Stimulated activated CD8-positive, alpha-beta memory T cell treated with anti-CD3 and anti-CD28 coated beads, Interleukin-12 subunit alpha, Interleukin-12 subunit beta, amount 100 ng/mL, for 24 hours (primary cell): ENCODE data around the gene SRGAP1.
"Not testable (repeated sequence)": the region's sequence is repeated elsewhere in the genome, so short reads cannot be mapped to it uniquely, and the experiment has no call there.

ENCODE experiments used
- DNase-seq: peaks from one replicate; pipeline ENCODE4 v3.0.0-alpha.2; 2020; ENCODE audit errors: extremely low read depth

SRGAP1 gene

DNA sequence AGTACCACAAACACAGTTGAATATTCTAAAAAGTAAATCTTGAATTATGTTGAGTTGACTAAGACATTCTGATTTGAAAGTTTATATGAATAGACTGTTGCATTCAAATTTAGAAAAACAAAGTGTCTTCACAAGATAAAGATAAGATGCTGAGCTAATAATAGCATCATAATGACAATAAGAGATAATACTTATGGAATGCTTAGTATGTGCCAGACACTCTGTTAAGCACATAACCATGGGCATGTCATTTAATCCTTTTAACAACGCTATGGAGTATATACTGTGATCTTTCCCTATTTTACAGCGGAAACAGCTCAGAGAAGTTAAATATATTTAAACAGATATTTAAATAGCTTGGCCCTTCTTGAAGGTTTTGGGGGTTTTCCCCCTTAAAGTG, 163.4 kb downstream of the SRGAP1 start:
- DNase-seq, result no peak

DNA sequence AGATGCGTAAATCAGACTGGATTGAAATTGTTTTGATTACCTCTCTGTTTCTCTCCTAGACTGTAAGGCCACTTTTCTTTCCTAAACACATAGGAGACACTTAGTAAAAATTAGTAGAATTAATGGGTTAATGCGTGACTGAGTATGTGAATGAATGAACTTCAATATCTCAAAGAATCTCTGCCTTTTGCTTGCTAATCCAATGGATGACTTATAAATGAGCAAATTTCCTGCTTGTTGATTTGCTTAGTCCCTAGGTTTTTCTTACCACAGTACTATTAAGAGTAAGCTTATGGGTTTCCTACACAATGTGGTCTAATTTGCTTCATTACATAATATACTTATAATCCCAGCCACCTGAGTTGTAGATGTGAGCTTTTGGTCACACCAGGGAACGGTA, 164.1 kb downstream of the SRGAP1 start:
- no peak for DNase-seq

DNA sequence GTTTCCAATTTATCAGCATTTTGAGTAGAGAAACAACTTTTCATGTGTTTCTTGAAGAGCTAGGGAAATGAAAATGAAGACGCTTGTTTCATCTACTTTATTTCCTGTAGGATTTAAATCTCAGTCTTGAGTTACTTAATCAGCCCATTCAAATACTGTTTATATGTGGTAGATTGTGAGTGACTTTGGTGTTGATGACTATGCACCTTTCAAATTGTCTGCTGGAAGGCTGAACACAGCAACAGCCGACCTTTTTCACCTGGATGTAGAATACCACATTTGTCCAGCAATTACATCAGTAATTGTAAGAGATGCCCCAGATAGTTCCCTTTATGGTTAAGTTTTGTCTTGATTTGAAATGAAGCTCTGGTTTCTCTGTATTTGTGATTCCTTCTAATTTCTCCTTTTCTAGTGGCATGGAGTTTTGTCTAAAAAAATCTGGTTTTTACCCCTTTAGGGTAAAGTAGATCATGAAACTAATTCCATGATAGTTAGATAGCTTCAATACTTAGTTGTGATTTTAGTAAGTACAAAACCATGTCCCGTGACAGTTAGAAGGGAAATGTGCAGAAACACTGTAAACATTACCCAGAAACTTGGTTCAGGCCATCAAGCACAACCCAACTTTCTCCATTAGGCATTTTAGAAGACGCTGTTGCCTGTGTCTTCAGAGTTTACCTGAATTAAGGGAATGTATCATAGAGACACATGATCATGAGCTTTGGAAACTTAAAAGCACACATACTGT, 165.0 kb downstream of the SRGAP1 start:
- DNase-seq, result no peak

DNA sequence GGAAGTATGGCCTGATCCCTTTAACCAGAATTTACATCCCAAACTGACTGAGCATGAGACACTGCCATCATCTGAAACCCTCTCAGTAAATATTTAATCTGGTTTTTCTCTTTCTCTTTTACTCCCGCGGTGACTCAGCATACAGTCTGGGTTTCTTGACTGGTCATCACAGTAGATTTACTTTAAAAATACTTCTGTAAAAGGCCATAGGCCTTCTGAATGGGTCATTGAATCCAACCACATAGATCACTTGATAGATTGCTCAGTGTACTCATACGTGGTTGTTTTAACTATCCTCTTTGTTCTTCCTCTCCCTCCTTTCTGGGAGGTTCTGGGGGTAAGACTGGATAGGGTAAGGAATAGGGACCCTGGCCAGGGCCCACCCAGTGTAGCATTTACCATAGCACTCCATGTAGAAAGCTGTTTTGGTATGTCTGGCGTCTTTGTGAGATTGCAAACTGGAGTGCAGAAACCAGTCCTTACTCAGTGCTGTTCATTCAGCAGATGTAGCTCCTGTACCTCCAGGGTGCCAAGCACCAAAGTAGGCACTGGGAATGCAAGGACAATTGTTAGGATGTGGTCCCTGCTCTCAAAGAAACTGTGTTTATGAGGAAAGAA, 165.7 kb downstream of the SRGAP1 start:
- DNase-seq, result no peak

DNA sequence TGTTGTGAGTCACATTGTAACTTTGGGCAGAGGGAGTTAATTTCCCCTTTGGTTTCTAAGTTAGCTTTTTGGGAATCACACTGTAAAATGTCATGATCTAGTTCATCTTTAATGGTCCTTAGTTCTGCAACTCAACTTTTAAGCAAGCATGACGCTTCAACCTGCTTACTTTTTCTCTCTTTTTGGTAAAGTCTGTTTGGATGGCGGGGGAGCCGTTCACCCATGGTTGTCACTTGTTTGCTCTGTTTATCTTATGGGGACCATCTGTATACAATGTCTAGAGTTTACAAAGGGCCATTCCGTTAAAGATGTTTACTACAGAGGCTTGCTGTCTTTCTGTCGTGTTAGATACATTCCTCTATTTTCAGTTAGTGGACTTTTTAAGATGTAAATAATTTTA, 172.0 kb downstream of the SRGAP1 start:
- DNase-seq, result no peak

DNA sequence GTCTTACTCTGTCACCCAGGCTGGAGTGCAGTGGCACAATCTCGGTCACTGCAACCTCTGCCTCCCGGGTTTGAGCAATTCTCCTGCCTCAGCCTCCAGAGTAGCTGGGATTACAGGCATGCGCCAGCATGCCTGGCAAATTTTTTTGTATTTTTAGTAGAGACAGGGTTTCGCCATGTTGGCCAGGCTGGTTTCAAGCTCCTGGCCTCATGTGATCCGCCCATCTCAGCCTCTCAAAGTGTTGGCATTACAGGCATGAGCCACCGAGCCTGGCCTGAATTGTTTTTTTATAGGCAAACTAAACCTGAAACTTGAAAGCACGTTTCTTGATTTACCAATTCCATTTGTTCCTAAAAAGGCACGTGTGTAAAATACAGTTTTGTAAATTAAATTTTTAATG, 173.6 kb downstream of the SRGAP1 start:
- not testable (repeated sequence) for DNase-seq

DNA sequence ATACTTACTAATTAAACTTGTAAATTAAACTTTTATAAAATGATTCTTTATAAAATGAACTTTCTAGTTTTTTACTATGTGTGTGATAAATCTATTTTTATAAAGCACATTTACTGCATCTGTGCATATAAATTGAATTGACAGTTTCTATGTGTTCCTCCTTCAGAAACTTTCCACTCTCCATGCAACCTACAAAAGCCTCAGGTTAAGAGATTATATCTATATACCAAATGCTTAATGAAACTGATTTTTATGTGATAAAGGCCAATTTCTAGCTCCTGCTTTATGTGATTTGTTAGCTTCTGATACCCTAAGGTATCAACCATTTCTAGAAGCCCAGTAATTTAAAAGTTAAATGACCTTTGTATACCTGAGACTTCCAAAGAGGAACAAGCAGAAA, 174.0 kb downstream of the SRGAP1 start:
- no peak for DNase-seq

DNA sequence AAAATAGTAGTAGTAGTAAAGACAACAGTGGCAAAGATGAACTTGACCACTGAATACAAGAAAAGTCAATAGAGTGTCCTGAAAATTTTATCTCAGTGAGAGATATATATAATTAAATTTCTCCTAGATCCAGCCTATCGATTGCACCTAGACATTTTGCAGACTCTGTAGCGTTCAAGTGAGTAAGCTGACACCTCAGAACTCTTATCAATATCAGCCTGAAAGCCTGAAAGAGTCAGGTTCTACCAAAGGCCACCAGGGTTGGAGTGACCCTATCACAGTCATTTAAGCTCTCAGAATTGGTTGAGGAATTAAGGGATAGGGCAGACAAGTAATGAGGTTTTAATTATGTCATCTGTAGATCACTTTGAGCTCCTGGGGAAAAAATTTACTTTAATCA, 174.6 kb downstream of the SRGAP1 start:
- no peak for DNase-seq

DNA sequence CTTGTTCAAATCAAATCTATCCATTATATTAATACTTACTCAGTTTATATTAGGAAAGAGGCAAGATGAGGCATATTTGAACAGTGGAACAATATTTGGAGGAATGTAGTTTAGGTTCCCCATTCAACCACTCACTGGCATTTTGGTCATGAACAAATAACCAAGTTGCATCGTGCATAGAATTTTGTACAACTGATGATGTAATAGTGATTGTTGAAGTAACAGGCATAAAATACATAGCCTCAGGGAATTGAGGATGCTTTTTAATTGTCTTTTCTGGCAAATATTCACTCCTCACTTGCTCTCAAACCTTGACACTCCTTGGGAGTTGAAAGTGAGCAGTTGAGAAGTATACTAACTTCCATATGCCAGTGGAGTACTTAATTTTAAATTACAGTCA, 175.2 kb downstream of the SRGAP1 start:
- no peak for DNase-seq

DNA sequence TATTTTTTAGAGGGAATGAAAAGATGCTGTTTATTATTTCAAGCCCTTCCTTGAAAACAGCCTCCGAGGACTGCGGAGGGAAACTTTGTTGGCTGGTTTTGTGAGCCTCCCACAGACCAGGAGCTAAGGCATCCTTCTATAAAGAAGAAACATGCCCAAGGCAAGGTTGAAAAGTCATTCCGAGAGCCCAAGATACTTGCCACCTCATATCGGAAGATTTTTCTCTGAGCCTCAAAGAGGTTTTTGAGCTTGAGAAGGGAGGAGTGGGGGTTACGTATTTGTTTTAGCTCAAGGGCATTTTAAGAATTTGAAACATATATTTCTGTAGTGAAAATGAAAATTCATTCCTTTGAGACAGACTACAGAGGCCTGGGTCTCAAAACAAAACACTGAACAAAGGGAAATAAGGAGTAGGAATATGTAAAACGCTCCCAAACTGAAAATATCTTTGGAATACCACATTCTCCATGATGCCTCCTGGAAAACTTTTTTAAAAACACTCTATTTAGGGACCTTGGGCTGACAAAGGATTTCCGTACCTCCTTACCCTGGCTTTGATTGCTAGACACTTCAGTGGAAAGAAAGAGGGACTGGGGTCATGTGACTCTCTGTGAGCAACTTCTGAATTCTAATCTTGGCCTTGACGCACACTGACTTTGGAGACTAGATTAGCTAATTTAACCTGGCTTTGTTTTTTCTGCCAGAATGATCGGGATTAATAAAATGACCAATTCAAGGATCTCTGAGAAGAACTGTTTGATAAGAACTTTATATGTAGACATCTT, 180.9 kb downstream of the SRGAP1 start:
- no peak for DNase-seq

DNA sequence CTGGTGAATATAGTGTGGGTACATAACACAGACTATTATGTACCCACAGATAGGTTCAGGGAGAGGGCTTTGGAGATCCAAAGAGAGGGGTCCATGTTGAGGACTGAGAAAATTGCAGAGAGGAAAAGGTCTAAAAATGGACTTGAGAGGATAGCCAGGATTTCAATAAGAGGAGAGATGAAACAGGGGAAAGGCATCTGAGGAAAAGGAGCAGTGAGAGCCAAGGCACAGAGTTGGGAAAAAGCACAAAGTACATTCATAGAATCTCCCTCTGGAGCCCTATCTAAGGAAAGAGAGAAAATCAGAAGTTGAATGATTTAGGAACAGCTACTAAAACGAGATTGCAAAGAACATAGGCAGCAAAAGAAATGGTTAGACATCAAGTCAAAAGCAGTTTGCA, 182.8 kb downstream of the SRGAP1 start:
- no peak for DNase-seq

DNA sequence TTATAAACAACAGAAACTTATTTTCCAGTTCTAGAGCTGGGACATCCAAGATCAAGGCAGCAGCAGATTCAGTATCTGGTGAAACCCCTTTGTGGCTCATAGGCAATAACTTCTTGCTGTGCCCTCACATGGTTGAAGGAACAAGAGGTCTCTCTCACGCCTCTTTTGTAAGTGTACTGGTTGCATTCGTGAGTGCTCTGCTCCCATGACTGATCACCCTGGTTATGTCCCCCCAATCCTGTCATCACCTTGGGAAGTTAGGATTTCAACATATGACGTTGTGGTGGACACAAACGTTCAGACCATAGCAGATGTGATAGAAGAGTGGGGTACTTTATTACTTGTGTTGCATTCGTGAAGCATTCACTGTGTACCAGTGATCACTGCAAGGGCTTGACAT, 184.0 kb downstream of the SRGAP1 start:
- no peak for DNase-seq

DNA sequence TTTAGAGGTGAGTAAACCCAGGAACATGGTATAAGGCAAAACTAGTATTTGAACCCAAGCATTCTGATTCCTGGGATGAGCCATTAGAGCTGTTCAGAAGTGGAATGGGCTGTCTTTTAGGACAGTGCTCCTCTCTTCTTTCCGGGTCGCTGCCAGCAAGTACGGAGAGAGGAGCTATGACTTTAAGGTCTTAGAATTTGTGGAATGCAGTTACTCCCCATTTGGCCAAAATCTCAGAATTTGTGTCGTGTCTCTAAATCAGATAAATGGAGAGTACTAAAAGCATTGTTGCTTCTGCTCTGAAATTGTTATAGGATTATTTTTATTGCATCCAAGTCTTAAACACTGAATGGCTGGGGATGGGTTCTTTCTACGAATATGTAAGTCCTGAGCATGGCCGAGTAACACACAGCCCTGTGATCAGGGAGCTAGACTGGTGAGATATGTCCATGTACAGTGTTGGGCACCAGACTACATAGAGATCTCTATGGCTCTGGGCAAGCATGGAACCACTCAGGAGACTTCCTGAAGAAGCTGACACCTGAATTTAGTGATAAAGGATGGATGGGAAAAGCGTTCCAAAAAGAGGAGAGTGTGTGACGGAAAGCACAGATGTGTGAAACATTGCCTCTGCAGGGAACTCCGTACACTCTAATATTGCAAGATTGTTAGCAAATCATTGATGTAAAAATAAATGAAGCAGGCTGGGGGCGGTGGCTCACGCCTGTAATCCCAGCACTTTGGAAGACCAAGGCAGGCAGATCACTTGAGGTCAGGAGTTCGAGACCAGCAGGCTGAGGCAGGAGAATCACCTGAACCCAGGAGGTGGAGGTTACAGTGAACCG, 184.7 kb downstream of the SRGAP1 start:
- no peak for DNase-seq

DNA sequence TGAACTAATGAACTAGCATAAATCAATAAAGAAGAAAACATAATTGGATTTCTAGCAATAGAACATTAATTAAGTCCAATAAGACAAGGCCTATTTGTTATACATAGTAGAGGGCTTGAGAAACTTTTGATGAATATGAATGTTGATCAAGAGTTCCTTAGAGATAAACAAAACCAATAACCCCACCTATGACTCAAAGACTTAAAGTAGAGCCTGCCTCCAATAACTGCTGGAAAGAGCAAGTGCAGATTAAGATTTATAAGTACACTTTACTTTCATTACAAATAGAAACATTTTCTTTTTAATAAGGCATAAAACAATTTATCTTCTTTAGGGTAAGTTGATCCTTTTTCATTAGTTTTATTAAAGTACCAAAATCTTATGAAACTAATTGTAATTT, 185.7 kb downstream of the SRGAP1 start:
- no peak for DNase-seq

DNA sequence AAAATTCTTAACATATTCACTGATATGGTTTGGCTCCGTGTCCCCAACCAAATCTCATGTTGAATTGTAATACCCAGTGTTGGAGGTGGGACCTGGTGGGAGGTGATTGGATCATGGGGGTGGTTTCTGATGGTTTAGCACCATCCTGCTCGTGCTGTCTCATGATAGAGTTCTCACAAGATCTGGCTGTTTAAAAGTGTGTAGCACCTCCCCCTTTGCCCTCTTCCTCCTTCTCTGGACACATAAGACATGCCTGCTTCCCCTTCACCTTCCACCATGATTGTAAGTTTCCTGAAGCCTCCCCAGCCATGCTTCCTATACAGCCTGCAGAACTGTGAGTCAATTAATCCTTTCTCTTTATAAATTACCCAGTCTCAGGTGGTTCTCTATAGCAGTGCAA, 189.6 kb downstream of the SRGAP1 start:
- DNase-seq, result not testable (repeated sequence)

DNA sequence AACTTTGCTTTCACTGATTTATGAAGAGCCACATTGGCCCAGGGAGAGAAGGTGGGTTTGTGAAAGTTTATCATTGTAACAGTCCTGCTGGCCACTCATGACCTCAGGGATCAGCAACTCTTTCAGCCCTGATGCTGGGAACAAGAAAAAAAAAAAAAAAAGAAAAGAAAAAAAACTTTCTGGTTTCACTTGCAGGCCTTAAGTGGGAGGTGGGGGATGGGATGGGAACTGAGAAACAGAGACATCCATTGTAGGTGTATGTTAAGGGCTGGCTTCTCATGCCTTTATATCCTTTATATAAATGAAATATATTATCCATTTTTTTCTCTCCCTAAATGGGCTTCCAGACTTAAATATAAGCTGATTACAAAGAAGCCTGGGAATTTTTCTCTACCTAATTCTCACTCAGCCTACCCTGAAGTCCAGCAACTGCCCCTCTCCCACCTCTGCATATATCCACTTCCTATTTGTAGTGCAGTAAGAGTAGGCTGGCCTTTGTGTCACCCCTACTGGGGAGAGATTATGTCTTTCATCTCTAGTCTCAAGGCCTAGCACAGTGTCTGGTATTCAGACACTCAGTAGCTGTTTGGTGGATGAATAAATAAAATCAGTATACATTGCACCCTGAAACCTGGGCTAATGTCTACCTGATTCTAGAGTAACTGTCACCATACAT, 190.5 kb downstream of the SRGAP1 start:
- DNase-seq, result no peak

DNA sequence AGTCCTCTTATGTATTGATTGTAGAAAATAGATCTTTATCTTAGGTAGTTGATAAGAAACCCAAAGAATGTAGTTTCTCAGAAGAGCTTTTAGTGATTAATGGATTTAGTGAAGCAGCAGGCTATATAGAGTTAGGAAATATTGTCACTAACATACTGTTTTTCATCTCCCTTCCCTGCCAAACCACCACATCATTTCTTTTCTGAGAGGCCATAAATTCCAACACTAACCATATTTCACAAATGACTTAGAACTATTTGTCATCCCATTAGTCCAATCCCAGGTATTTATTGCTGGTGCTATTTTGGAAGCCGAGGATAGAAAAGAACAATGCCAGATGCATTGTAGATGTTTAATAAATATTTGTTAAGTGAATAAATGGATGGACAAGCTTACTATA, 191.9 kb downstream of the SRGAP1 start:
- DNase-seq, result no peak

DNA sequence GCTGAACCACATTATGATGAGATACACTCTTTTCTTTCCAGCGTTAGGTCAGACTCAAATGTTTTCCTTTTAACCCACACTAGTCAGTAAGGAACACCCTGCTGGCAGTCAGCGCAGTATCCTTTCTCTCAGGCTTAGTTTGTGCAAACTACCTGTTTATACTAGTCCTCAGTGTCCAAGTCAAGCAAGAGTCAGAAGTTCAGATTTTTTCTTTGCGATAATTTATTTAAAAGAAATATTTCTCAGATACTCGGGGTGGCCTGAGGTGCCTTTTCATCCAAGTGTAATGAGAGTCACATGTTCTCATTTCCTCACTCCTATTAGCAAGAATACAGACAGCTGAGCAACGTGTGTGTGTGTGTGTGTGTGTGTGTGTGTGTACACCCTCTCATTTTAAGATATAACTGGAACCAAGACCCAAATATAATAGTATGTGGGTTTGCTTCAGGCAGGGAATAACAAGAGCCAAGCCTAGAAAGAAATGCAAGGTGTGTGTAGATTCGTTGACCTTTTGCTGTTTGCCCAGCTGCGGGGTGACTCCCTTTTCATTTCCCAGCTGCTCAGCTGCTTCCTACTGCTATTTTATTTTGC, 194.9 kb downstream of the SRGAP1 start:
- DNase-seq, result no peak

DNA sequence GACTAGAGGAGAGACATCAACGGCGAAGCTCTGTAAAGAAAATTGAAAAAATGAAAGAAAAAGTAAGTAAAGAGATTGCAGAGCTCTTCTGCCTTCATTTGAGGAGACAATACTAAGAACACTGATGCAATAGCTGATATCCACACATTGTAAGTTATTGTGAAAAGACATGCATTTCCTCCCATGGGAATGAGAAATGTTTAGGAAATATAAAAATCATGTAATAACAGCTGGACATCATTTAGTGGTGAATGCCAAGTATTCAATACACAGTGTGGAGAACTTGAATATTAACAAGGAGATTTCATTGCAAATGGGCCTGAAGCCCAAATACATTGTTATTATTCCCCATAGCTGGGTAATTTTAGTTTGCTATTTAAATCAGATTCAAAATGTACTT, 198.4 kb downstream of the SRGAP1 start:
- DNase-seq, result no peak

DNA sequence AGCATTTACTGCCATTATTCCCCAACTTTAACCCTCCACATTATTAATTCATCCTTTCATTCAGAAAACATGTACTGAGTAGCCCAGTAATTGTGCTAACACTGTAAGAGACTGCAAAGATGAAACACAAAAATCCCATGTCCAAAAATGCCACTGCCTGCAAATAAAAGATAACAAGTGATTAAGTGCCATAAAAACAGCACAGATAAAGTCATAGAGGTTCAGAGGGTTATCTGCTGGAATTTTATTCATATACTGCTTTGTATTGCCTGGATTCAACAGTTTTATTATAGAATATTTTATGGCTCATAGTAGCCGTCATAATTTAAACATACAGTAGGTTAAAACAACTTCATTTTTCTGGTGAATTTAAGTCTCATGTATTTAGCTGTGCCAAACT, 199.7 kb downstream of the SRGAP1 start:
- no peak for DNase-seq

DNA sequence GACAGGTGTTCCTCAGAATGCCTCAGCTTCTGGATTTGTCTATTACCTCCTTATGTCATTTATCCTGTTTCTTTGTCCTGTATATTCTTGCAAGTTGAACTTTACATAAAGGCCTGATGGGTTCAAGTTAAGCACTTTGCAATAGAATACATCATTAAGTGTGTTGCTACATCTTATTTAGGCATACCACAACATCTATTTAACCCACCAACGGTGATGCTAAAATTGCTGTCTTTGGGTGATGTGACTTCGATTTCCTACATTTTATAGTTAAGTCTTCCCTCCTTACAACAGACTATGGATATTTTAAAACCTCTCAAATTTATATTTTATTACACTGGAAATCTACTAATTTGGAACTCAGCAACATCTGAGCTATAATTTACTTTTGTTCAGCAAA, 206.6 kb downstream of the SRGAP1 start:
- DNase-seq, result no peak
